Osteoblast (primary cell): ENCODE results near the gene MYOZ3. TPM values are rescaled to one million over a fixed set of nuclear protein-coding genes. Genes with fewer than 3 reads are reported as not detected.

ENCODE experiments used
- DNase-seq: peaks from one replicate; pipeline ENCODE4 v3.0.0; 2011; ENCODE audit warnings: low spot score, mixed read lengths; ENCODE audit not compliant: insufficient read length; ENCODE audit errors: missing footprints
- H2AFZ ChIP-seq: 2 replicates; pipeline ENCODE4 v1.6.0; 2011; ENCODE audit warnings: mild to moderate bottlenecking, low read length
- H3K27ac ChIP-seq: 2 replicates; pipeline ENCODE4 v1.5.1; 2011; ENCODE audit warnings: mild to moderate bottlenecking, low read depth, low read length, moderate library complexity
- H3K27me3 ChIP-seq: 2 replicates; pipeline ENCODE4 v1.6.0; 2012; ENCODE audit warnings: mild to moderate bottlenecking, control low read depth, inconsistent platforms, low read length, moderate library complexity; ENCODE audit not compliant: insufficient read depth
- H3K36me3 ChIP-seq: 2 replicates; pipeline ENCODE4 v1.5.1; 2011; ENCODE audit warnings: mild to moderate bottlenecking, low read length, control low read depth, moderate library complexity; ENCODE audit not compliant: insufficient read depth
- H3K4me1 ChIP-seq: 2 replicates; pipeline ENCODE4 v1.5.1; 2011; ENCODE audit warnings: mild to moderate bottlenecking, low read length, control low read depth, moderate library complexity; ENCODE audit not compliant: insufficient read depth
- H3K4me2 ChIP-seq: 2 replicates; pipeline ENCODE4 v1.6.0; 2011; ENCODE audit warnings: mild to moderate bottlenecking, low read length; ENCODE audit not compliant: insufficient read depth
- H3K4me3 ChIP-seq: fragments of 200-600 bp; sonication (generic); 3 replicates; pipeline ENCODE4 v1.5.1; 2012; ENCODE audit warnings: mild to moderate bottlenecking, low read length, inconsistent platforms; ENCODE audit not compliant: insufficient read depth
- H3K79me2 ChIP-seq: 2 replicates; pipeline ENCODE4 v1.6.0; 2012; ENCODE audit warnings: mild to moderate bottlenecking, low read length, control low read depth, inconsistent platforms; ENCODE audit not compliant: insufficient read depth
- H3K9me3 ChIP-seq: 2 replicates; pipeline ENCODE4 v1.5.1; 2011; ENCODE audit warnings: low read depth, low read length, control low read depth
- H4K20me1 ChIP-seq: 2 replicates; pipeline ENCODE4 v1.6.0; 2012; ENCODE audit warnings: mild to moderate bottlenecking, low read length, control low read depth; ENCODE audit not compliant: insufficient read depth
- CTCF ChIP-seq: IDR thresholded peaks from 2 replicates; pipeline ENCODE4 v1.5.1; 2011; ENCODE audit warnings: mild to moderate bottlenecking, low read depth, low read length, moderate library complexity; ENCODE audit errors: extremely low read depth
- total RNA-seq: library from RNA; depleted of rRNA; stranded (reverse); fragments of >200 nt; gene quantifications from 2 replicates; pipeline ENCODE4 v1.2.3, GENCODE V29; 2012

The MYOZ3 gene
- total RNA-seq, 1 donor: under 0.01 TPM

DNA sequence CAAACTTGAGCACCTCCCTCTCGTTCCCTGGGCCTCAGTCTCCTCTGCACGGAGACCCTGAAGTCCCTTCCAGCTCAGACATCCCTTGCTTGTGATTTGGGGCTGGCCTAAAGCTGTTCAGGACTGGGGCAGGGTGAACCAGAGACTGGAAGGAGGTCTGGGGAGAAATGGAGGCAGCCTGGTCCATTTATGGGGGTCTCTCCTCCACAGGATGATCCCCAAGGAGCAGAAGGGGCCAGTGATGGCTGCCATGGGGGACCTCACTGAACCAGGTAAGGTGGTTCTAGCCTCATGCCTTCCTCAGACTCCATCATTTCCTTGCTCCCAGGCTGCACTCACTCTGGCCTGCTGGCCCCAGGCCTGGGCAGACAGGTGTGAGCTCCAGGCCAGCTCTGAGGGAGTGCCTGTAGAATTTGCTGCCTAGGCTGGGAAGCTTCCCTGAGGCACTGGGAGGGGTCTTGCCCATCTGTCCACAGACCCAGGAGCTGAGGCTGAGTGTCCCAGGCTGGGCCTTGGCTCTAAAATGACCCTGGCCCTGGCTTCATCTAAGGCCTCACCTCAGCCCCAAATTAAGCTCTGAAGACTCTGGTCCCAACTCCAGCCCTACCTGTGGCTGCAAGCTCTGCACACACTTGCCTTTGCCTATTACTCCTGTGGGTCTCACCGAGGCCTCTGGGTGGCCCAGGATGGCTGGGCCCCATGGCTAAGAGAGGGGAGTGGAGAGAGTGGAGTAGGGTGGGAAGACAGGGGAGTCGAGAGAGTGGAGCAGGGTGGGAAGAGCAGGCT lies 1.9 kb downstream of the MYOZ3 start:
- H3K4me2 ChIP-seq: no peak overlapping the region
- DNase-seq: peak; percentile 67
- no peak overlapping the region for H3K27ac ChIP-seq
- no peaks in the 10 kb centered on the region for H3K36me3 ChIP-seq
- no peaks in the 10 kb centered on the region for H3K79me2 ChIP-seq
- no peaks in the 10 kb centered on the region for H3K4me1 ChIP-seq
- H2AFZ ChIP-seq: no peak overlapping the region
- H4K20me1 ChIP-seq: no peaks in the 10 kb centered on the region
- H3K4me3 ChIP-seq: no peak overlapping the region
- TF ChIP-seq CTCF: no peak
- no peaks in the 10 kb centered on the region for H3K9me3 ChIP-seq
- peaks cover 13% of the 10 kb centered on the region for H3K27me3 ChIP-seq

DNA sequence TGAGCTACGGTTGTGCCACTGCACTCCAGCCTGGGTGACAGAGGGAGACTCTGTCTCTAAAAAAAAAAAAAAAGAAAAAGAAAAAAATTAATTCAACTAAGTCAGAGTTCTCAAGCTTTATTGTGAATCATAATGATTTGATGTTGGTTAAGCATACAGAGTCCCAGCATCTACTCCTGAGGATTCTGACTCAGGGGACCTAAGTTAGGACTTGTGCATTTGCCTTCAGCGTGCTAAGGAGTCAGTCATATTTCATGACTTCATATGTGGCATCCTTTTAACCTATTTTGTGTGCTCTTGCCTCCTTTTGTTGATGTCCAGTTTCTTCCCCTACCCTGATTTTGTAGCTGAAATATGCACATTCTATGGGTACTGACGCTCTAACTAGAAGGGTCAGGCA lies 2.9 kb downstream of the MYOZ3 start:
- Histone ChIP-seq H3K4me2 (no peak overlapping the region), H3K27ac (no peak overlapping the region), H3K79me2 (no peaks in the 10 kb centered on the region), H3K27me3 (peaks cover 13% of the 10 kb centered on the region), H2AFZ (no peak overlapping the region), H3K9me3 (no peaks in the 10 kb centered on the region), H4K20me1 (no peaks in the 10 kb centered on the region), H3K4me3 (no peak overlapping the region), H3K4me1 (no peaks in the 10 kb centered on the region), H3K36me3 (no peaks in the 10 kb centered on the region)
- peak; percentile 69 for DNase-seq
- TF ChIP-seq CTCF: no peak

- Histone ChIP-seq H3K9me3 (no peaks in the 10 kb centered on the region), H3K36me3 (no peaks in the 10 kb centered on the region), H2AFZ (peak overlapping the region; percentile 35)
These were observed 4.0 kb downstream of the MYOZ3 start for GRCh38 chr5:150665044-150665443.

More at GRCh38 chr5:150665044-150665443, 4.0 kb downstream of the MYOZ3 start:
- no peak overlapping the region for H3K27ac ChIP-seq
- DNase-seq: peak; percentile 90
- no peak for TF ChIP-seq CTCF
- no peak overlapping the region for H3K4me2 ChIP-seq
- no peaks in the 10 kb centered on the region for H3K4me1 ChIP-seq
- no peaks in the 10 kb centered on the region for H3K79me2 ChIP-seq
- H3K27me3 ChIP-seq: peaks cover 13% of the 10 kb centered on the region
- H3K4me3 ChIP-seq: no peak overlapping the region
- H4K20me1 ChIP-seq: no peaks in the 10 kb centered on the region
